Measurements from ENCODE around the gene ANO8.

ANO8 gene

GRCh38 chr19:17347361-17347760, 12.7 kb upstream of the ANO8 start:
- no peak for DNase-seq

- no peak for DNase-seq
Observed at GRCh38 chr19:17346109-17346671, 11.5 kb upstream of the ANO8 start.

- DNase-seq, result no peak
Observed at GRCh38 chr19:17341845-17342244, 7.2 kb upstream of the ANO8 start.

- DNase-seq, result no peak
Observed at GRCh38 chr19:17341386-17341785, 6.7 kb upstream of the ANO8 start.

- no peak for DNase-seq
Observed at GRCh38 chr19:17340871-17341357, 6.3 kb upstream of the ANO8 start.

GRCh38 chr19:17340302-17340870, 5.7 kb upstream of the ANO8 start:
- DNase-seq, result no peak

GRCh38 chr19:17339088-17339741, 4.6 kb upstream of the ANO8 start:
- no peak for DNase-seq

GRCh38 chr19:17338433-17339078, 3.9 kb upstream of the ANO8 start:
- no peak for DNase-seq

GRCh38 chr19:17337675-17338432, 3.2 kb upstream of the ANO8 start:
- no peak for DNase-seq

GRCh38 chr19:17336872-17337674, 2.4 kb upstream of the ANO8 start, which contains the start of gene GTPBP3:
GTPBP3 (plus strand) TSS chr19:17337553; CDS start chr19:17337612, 59 bp downstream.
- peak; percentile 95 to 97 for DNase-seq

GRCh38 chr19:17335575-17335974, 920 bp upstream of the ANO8 start:
- DNase-seq, result no peak

- DNase-seq, result no peak
Observed at GRCh38 chr19:17333611-17334413, 843 bp downstream of the ANO8 start.

GRCh38 chr19:17332677-17333581, 1.7 kb downstream of the ANO8 start:
- DNase-seq, result no peak

GRCh38 chr19:17332360-17332676, 2.3 kb downstream of the ANO8 start:
- no peak for DNase-seq

- no peak for DNase-seq
Observed at GRCh38 chr19:17331045-17331558, 3.6 kb downstream of the ANO8 start.

- no peak for DNase-seq
Observed at GRCh38 chr19:17330262-17331044, 4.2 kb downstream of the ANO8 start.

- no peak for DNase-seq
Observed at GRCh38 chr19:17329366-17330261, 5.0 kb downstream of the ANO8 start.
